Liver (tissue), 9 donors: ENCODE data around the gene BAIAP2. TPM values are rescaled to one million over a fixed set of nuclear protein-coding genes. Genes with fewer than 3 reads are reported as not detected.

Source experiments
- DNase-seq: peaks from one replicate; pipeline ENCODE4 v3.0.0-alpha.2; 2017; ENCODE audit warnings: low spot score
- H3K27ac ChIP-seq, 2 donors: one replicate each; pipeline ENCODE4 v1.7.0; 2013; ENCODE audit warnings: inconsistent platforms in 2 of 2, low read length in 2 of 2, control low read depth in 1 of 2, low read depth in 1 of 2, mild to moderate bottlenecking in 1 of 2
- H3K27me3 ChIP-seq, 4 donors: one replicate each; pipeline versions ENCODE4 v1.6.1 to v1.7.0; 2013; ENCODE audit warnings: low read length in 3 of 4, inconsistent platforms in 1 of 4, mild to moderate bottlenecking in 1 of 4, moderate library complexity in 1 of 4; ENCODE audit not compliant: control insufficient read depth in 4 of 4, insufficient read depth in 4 of 4
- H3K36me3 ChIP-seq, 4 donors: one replicate each; pipeline versions ENCODE4 v1.6.1 to v1.7.0; 2013; ENCODE audit warnings: low read length in 3 of 4, mild to moderate bottlenecking in 3 of 4, low read depth in 1 of 4, moderate library complexity in 1 of 4; ENCODE audit not compliant: control insufficient read depth in 4 of 4, insufficient read depth in 3 of 4
- H3K4me1 ChIP-seq, 4 donors: one replicate each; pipeline versions ENCODE4 v1.6.1 to v1.7.0; 2013; ENCODE audit warnings: low read length in 3 of 4, mild to moderate bottlenecking in 3 of 4, moderate library complexity in 1 of 4; ENCODE audit not compliant: control insufficient read depth in 4 of 4, insufficient read depth in 4 of 4
- H3K4me3 ChIP-seq, 3 donors: one replicate each; pipeline versions ENCODE4 v1.6.1 to v1.7.0; 2013; ENCODE audit warnings: low read length in 3 of 3, control low read depth in 1 of 3, low read depth in 1 of 3, mild to moderate bottlenecking in 1 of 3
- H3K9ac ChIP-seq, 2 donors: one replicate each; pipeline ENCODE4 v1.7.0; 2013; ENCODE audit warnings: low read length in 2 of 2, mild to moderate bottlenecking in 2 of 2, moderate library complexity in 2 of 2, control low read depth in 1 of 2, low read depth in 1 of 2
- H3K9me3 ChIP-seq, 4 donors: one replicate each; pipeline versions ENCODE4 v1.6.1 to v1.7.0; 2013; ENCODE audit warnings: low read length in 3 of 4; ENCODE audit not compliant: control insufficient read depth in 4 of 4
- ATF3 ChIP-seq: IDR thresholded peaks from 2 replicates; pipeline ENCODE4 v1.6.1; 2016; ENCODE audit warnings: antibody characterized with exemption
- FOXA1 ChIP-seq: IDR thresholded peaks from 2 replicates; pipeline ENCODE4 v1.6.1; 2016; ENCODE audit warnings: antibody characterized with exemption
- FOXA2 ChIP-seq: IDR thresholded peaks from 2 replicates; pipeline ENCODE4 v1.6.1; 2016; ENCODE audit warnings: antibody characterized with exemption
- GABPA ChIP-seq, 2 donors: IDR thresholded peaks in 1 of 2; conservative IDR thresholded peaks in 1 of 2; 2 replicates each; pipeline ENCODE4 v1.6.1; 2016; ENCODE audit warnings: antibody characterized with exemption in 2 of 2, mild to moderate bottlenecking in 1 of 2, moderate library complexity in 1 of 2
- HNF4G ChIP-seq: IDR thresholded peaks from 2 replicates; pipeline ENCODE4 v1.6.1; 2016; ENCODE audit warnings: antibody characterized with exemption
- JUND ChIP-seq, 2 donors: IDR thresholded peaks; 2 replicates each; pipeline ENCODE4 v1.6.1; 2016; ENCODE audit warnings: antibody characterized with exemption in 2 of 2
- MAX ChIP-seq: IDR thresholded peaks from 2 replicates; pipeline ENCODE4 v1.6.1; 2016; ENCODE audit warnings: antibody characterized with exemption
- NR2F2 ChIP-seq: IDR thresholded peaks from 2 replicates; pipeline ENCODE4 v1.6.1; 2016; ENCODE audit warnings: antibody characterized with exemption
- RAD21 ChIP-seq, 2 donors: IDR thresholded peaks; 2 replicates each; pipeline ENCODE4 v1.6.1; 2016; ENCODE audit warnings: antibody characterized with exemption in 2 of 2, mild to moderate bottlenecking in 2 of 2
- RXRA ChIP-seq, 2 donors: IDR thresholded peaks; 2 replicates each; pipeline ENCODE4 v1.6.1; 2017 to 2018; ENCODE audit warnings: antibody characterized with exemption in 2 of 2, mild to moderate bottlenecking in 1 of 2
- TAF1 ChIP-seq: conservative IDR thresholded peaks from 2 replicates; pipeline ENCODE4 v1.6.1; 2016; ENCODE audit warnings: antibody characterized with exemption, mild to moderate bottlenecking
- YY1 ChIP-seq: IDR thresholded peaks from 2 replicates; pipeline ENCODE4 v1.6.1; 2016; ENCODE audit warnings: antibody characterized with exemption, mild to moderate bottlenecking
- WGBS: extraction: QIAGEN DNeasy Blood & Tissue Kit; methylation state at CpG from one replicate; pipeline ENCODE4 v1.1.7; 2013; 5-methylcytosine and 5-hydroxymethylcytosine counted together
- polyA plus RNA-seq, 2 donors: library from polyadenylated mRNA; stranded (reverse) in 1 of 2; unstranded in 1 of 2; fragments of 200-250 nt in 1 of 2; fragments of >200 nt in 1 of 2; fragmentation: Nextera tagmentation in 1 of 2; extraction: Ambion mirVana in 1 of 2; gene quantifications; one replicate each; pipeline versions ENCODE4 v1.2.1 to v1.2.3, GENCODE V29; 2013 to 2015
- total RNA-seq, 2 donors: library from RNA; depleted of rRNA; stranded (reverse); fragments of >200 nt; gene quantifications; one replicate each; pipeline ENCODE4 v1.2.3, GENCODE V29; 2014
- TF ChIP-seq, protein P1 (sequence below): fragments of 150-350 bp; IDR thresholded peaks from 2 replicates; pipeline ENCODE4 v1.5.1; 2017; ENCODE audit warnings: improper control_type of control experiment, low read depth, low read length; ENCODE audit not compliant: missing input control
- TF ChIP-seq, protein P2 (sequence below): IDR thresholded peaks from 2 replicates; pipeline ENCODE4 v1.6.1; 2016; ENCODE audit warnings: antibody characterized with exemption, mild to moderate bottlenecking
- TF ChIP-seq, protein P3 (sequence below): IDR thresholded peaks from 2 replicates; pipeline ENCODE4 v1.6.1; 2016; ENCODE audit warnings: antibody characterized with exemption
- donor health status: healthy.
- donor health status: healthy.
- donor health status: healthy.
- donor health status: healthy.
- donor health status: healthy.

The BAIAP2 gene
- total and polyA plus RNA-seq, 4 donors, result 8.1 to 61.3 (median 44.9) TPM

DNA sequence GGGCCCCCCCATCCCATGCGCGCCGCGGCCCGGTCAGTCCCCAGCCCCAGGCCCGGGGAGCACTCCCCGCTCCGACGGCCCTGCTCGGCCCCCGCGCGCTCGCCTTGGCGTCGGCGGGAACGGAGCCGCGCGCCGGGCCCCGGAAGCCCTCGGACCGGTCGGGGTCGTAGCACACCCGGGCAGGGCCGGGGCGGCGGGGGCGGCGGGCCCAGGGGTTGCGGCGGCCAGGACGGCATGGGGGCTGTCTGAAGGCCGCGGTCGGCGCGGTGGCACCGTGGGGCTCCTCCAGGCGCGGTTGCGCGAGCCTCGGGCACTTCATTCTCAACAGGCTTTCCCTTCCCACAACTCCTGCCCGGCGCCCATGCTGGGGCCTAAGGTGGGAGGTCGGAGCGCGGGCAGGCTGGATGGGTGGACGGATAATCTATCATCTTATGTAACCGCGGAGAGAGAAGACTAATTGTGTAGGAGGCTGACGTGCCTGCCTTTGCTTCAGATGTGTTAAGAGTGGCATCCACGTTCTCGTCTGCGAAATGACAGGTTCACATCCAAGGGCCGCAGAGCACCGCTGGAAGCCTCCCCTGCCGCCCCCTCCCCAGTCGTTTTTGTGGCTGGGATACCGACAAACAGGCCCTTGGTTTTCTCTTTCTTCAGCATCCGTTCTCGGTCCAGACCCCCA is 708 bp downstream of the BAIAP2 start:
- H3K9me3 ChIP-seq, result no peaks in the 10 kb centered on the region
- peaks cover 25 to 87% (median 65%) of the 10 kb centered on the region in 4 donors for H3K4me1 ChIP-seq
- H3K4me3 ChIP-seq, result peak overlapping the region; percentile 36 to 83 (median 77)
- TF ChIP-seq HNF4G (no peak), FOXA1 (no peak), FOXA2 (no peak), ATF3 (no peak), GABPA (IDR thresholded peaks at IDR 0.05 in 1 of 2, conservative IDR thresholded peaks at IDR 0.05 in 1 of 2) (no peak), YY1 (no peak), RXRA (IDR thresholded peaks at IDR 0.05) (no peak), MAX (no peak), JUND (IDR thresholded peaks at IDR 0.05) (no peak), TAF1 (no peak), NR2F2 (no peak), RAD21 (IDR thresholded peaks at IDR 0.05) (no peak)
- TF ChIP-seq, protein P1, sequence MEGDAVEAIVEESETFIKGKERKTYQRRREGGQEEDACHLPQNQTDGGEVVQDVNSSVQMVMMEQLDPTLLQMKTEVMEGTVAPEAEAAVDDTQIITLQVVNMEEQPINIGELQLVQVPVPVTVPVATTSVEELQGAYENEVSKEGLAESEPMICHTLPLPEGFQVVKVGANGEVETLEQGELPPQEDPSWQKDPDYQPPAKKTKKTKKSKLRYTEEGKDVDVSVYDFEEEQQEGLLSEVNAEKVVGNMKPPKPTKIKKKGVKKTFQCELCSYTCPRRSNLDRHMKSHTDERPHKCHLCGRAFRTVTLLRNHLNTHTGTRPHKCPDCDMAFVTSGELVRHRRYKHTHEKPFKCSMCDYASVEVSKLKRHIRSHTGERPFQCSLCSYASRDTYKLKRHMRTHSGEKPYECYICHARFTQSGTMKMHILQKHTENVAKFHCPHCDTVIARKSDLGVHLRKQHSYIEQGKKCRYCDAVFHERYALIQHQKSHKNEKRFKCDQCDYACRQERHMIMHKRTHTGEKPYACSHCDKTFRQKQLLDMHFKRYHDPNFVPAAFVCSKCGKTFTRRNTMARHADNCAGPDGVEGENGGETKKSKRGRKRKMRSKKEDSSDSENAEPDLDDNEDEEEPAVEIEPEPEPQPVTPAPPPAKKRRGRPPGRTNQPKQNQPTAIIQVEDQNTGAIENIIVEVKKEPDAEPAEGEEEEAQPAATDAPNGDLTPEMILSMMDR, result no peak
- TF ChIP-seq, protein P2, sequence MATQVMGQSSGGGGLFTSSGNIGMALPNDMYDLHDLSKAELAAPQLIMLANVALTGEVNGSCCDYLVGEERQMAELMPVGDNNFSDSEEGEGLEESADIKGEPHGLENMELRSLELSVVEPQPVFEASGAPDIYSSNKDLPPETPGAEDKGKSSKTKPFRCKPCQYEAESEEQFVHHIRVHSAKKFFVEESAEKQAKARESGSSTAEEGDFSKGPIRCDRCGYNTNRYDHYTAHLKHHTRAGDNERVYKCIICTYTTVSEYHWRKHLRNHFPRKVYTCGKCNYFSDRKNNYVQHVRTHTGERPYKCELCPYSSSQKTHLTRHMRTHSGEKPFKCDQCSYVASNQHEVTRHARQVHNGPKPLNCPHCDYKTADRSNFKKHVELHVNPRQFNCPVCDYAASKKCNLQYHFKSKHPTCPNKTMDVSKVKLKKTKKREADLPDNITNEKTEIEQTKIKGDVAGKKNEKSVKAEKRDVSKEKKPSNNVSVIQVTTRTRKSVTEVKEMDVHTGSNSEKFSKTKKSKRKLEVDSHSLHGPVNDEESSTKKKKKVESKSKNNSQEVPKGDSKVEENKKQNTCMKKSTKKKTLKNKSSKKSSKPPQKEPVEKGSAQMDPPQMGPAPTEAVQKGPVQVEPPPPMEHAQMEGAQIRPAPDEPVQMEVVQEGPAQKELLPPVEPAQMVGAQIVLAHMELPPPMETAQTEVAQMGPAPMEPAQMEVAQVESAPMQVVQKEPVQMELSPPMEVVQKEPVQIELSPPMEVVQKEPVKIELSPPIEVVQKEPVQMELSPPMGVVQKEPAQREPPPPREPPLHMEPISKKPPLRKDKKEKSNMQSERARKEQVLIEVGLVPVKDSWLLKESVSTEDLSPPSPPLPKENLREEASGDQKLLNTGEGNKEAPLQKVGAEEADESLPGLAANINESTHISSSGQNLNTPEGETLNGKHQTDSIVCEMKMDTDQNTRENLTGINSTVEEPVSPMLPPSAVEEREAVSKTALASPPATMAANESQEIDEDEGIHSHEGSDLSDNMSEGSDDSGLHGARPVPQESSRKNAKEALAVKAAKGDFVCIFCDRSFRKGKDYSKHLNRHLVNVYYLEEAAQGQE, result no peak
- TF ChIP-seq, protein P3, sequence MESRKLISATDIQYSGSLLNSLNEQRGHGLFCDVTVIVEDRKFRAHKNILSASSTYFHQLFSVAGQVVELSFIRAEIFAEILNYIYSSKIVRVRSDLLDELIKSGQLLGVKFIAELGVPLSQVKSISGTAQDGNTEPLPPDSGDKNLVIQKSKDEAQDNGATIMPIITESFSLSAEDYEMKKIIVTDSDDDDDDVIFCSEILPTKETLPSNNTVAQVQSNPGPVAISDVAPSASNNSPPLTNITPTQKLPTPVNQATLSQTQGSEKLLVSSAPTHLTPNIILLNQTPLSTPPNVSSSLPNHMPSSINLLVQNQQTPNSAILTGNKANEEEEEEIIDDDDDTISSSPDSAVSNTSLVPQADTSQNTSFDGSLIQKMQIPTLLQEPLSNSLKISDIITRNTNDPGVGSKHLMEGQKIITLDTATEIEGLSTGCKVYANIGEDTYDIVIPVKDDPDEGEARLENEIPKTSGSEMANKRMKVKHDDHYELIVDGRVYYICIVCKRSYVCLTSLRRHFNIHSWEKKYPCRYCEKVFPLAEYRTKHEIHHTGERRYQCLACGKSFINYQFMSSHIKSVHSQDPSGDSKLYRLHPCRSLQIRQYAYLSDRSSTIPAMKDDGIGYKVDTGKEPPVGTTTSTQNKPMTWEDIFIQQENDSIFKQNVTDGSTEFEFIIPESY, result no peak
- no peak for DNase-seq
- H3K9ac ChIP-seq, result peak overlapping the region; percentile 82 to 83
- H3K27ac ChIP-seq, result peak overlapping the region; percentile 73 to 80
- WGBS, result 7% methylated on average over 66 of the region's 66 CpGs
- peaks cover 0 to 2% (median 0%) of the 10 kb centered on the region in 4 donors for H3K36me3 ChIP-seq
- no peaks in the 10 kb centered on the region for H3K27me3 ChIP-seq
